HG03039 (cell line): ENCODE data around the gene OTOF.

Source experiments
- ATAC-seq: cut with Tn5 transposase; IDR thresholded peaks from one replicate; pipeline ENCODE4 v1.9.1; 2021; ENCODE audit warnings: mild to moderate bottlenecking, moderate library complexity; ENCODE audit not compliant: unreplicated experiment

The OTOF gene

GRCh38 chr2:26466662-26467310, 11.1 kb downstream of the OTOF start:
- ATAC-seq, result no peak

- ATAC-seq, result no peak
Measured at GRCh38 chr2:26465981-26466471, 11.9 kb downstream of the OTOF start.

DNA sequence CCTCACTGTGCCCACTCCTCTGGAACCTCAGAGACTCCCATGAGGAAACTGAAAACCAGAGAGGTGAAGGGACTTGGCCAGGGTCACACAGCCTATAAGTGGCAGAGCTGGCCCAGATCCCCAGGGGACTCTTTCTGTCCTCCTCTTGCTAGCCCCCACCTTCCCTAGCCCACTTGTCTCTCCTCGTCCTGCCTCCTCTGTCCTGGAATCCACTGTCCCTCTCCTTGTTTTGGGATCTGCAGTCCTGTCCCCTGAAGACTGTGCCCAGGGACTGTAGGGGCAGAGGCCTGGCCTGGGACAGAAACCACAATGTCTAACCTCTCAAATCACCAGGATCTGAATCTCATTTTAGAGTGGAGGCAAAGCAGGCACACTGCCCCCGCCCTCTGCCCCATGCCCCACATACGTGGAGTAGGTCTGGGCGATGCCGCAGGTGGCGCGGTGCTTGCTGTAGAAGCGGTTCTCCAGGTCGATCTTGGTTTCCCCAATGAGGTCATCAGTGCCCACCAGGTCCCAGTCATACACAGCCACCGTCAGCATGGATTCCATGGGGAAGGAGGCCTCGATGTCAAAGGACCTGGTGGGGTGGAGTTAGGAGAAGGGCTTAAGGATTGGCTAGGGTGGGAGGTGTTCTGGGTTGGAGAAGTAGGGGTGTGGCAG, 12.5 kb downstream of the OTOF start:
- ATAC-seq, result no peak

DNA sequence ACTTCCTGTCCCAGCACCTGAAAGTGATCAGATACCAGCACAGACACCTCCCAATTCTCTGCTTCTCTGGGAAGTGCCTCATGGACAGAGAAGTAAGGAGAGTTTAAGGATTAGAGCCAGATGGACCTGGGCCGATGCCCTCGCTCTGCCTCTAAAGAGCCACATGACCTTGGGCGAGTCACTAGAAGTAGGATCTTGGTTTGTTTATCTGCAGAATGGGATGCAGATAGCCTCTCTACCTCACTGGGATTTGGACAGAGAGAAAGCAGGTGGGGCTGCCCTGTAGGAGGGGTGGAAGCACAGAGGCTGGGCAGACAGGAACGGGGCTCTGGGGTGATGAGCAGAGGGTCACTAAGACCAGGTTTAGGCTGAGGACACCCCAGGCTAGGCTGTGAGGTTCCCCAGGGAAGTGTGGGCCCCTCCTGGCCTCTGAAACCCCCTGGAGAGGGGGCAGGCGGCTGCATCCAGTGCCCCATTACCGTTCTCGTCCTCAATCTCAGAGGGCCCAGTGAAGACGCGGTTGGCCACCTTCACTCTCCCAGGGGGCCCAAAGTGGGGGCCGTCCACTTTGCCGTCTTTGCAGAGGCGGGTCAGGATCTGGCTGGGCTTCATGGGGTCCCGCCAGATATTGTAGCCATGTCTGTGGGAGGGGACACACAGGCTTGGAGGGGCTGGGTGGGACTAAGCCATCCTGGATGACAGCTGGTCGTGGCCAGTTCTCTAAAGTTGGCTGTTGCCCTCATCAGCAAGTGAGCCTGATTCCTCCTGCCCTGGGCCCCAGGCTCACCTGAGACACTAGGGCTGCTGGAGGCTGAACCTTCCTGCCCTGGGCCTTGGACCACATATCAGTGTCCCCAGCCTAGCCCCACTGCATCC, 13.3 kb downstream of the OTOF start:
- no peak for ATAC-seq

GRCh38 chr2:26463244-26464192, 14.4 kb downstream of the OTOF start:
- no peak for ATAC-seq

GRCh38 chr2:26462511-26463243, 15.2 kb downstream of the OTOF start:
- ATAC-seq, result no peak

GRCh38 chr2:26462100-26462499, 15.8 kb downstream of the OTOF start:
- ATAC-seq, result no peak

GRCh38 chr2:26461601-26462023, 16.3 kb downstream of the OTOF start:
- ATAC-seq, result no peak

GRCh38 chr2:26460613-26461031, 17.3 kb downstream of the OTOF start:
- no peak for ATAC-seq

DNA sequence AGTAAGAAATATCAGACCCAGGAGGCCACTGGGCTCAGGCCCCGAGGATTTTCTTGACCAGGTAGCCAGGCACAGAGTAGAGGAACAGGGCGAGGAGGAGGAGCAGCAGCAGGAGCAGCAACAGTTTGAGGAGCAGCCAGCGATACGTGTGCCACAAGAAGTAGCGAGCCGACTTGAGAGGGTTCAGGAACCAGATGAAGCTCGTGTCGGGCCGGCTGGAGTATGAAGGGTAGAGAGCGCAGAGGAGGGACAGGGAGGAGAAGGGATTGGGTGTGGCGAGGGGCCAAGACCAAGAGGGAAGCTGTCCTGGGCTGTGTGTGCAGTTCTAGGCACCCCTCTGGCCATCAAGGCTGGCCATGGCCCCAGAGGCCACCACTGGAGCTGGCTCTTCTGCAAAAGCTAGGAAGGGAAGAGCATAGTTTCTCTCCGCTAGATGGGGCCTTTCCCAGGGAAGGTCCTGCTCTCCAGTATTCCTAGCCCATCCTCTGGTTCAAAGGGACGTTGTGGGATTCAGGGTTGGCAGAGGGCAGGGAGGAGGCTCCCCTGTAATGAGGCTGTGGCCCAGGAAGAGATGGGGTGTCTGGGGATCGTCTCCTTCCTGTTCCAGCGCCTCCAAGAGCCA, 17.8 kb downstream of the OTOF start:
- no peak for ATAC-seq

GRCh38 chr2:26458365-26459042, 19.4 kb downstream of the OTOF start:
- no peak for ATAC-seq

- no peak for ATAC-seq
Measured at GRCh38 chr2:26457695-26458364, 20.1 kb downstream of the OTOF start.

GRCh38 chr2:26457251-26457666, 20.7 kb downstream of the OTOF start:
- ATAC-seq, result no peak

DNA sequence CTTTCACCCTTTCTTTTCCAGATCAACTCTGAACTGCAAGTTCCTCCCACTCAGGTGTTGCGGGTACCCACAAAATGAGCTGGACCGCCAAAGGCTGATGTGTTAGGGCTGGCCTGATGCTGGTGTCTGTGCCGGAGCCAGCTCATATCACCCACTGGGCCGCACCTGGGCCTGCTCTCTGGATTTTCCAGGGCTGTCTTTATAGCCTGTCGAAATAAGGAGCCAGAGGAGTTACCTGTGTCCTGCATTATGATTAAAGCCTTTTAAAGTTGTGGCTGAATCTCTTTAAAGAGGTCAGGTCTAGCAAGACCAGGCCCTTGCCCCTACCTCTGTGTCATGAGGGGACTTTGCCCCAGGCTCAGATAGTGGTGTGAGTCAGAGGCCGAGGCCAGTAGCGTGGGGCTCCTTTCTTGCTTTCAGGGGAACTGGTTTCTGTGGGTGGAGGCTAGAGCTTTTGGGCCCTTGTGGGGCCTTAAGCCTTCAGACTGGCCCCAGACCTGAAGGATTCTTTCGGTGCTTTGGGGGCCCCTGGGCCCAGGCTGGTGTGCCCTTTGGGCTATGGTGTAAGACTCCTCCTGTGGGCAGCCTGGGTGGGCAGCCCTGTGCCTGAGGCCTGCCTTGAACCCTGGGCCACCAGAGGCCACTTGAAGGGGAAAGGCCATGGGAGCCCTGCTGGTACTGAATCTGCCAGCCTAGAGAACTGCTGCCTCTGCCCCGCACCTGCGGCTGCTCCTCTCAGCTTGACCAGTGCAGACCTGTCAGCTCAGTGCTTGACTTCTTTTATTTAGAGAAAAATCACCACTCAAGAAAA, 21.3 kb downstream of the OTOF start:
- no peak for ATAC-seq

DNA sequence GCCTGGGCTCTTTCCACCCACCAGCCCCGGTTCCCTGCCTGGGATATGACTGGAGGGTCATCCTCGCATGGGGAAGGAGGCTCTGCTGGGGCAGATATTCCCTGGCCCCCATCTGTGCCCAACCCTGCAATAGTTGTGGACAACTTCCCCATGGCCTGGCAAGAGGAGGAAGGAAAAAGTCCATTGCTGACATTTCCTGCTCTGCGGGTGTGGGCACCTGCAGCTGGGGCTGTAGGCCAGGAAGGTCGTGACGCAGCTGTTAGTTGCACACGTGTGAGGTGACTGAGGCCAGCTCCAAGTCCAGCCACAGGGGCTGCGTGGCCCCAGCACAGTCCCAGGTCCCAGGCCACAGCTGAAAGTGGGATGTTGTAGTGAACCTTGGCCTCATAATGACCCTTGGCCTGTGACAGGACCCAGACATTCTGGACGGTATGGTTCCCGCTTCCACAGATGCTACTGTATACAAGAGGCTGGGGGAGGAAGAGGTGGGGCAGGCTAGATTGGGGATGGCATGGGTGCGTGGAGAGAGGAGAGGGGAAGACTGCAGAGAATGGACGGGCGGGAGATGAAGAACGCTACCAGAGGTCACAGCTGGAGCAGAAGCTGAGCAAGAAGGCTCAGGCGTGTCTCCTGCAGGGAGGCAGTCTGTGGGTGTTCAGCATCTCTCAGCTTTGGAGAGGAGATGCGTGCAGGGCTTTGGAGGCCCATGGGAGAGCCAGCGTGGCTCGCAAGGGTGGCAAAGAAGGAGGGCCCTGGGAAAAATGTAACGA, 22.1 kb downstream of the OTOF start:
- no peak for ATAC-seq

DNA sequence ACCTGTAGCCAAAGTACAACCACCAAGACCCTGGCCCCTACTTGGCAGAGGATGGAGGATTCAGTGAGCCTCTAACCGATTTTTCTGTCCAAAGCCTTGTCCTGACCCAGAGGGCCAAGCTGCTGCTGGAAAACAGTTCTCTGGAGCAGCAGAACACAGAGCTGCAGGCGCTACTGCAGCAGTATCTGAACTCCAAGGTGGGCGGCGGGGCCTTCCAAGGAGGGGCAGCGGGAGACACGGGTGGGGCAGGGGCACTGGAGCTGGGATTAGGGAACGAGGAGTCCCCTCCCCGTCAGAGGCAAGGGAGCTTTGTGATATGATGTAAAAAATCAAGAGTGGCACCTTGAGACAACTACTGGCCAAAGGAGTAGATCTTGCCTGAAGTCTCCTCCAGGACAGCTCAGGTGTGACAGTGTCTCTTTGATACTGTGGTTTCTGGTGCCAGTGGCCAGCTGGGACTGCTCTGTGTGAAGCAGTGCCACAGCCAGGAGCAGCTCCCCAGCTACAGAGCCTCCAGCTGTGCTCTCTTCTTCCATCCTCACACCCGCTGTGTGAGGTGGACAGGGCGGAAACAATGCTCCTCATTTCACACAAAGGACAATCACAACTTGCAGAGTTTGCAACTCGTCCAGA, 22.8 kb downstream of the OTOF start:
- no peak for ATAC-seq
